HUES64 (cell line): Measurements from ENCODE around the gene SORCS3.

Experiments
- H3K27ac ChIP-seq: 2 replicates; pipeline ENCODE4 v1.7.0; 2013; ENCODE audit warnings: low read depth, low read length, inconsistent platforms
- H3K27me3 ChIP-seq: 2 replicates; pipeline ENCODE4 v1.6.1; 2013; ENCODE audit warnings: mild to moderate bottlenecking, low read length; ENCODE audit not compliant: insufficient read depth
- H3K36me3 ChIP-seq: 2 replicates; pipeline ENCODE4 v1.6.1; 2013; ENCODE audit warnings: mild to moderate bottlenecking, low read length; ENCODE audit not compliant: insufficient read depth
- H3K4me1 ChIP-seq: 2 replicates; pipeline ENCODE4 v1.6.1; 2013; ENCODE audit warnings: mild to moderate bottlenecking, low read length, moderate library complexity; ENCODE audit not compliant: insufficient read depth
- H3K4me3 ChIP-seq: 2 replicates; pipeline ENCODE4 v1.5.1; 2013; ENCODE audit warnings: mild to moderate bottlenecking, low read length, moderate library complexity
- H3K9ac ChIP-seq: 2 replicates; pipeline ENCODE4 v1.6.1; 2013; ENCODE audit warnings: mild to moderate bottlenecking, low read depth, low read length
- H3K9me3 ChIP-seq: 2 replicates; pipeline ENCODE4 v1.6.1; 2013; ENCODE audit warnings: low read depth, low read length; ENCODE audit not compliant: insufficient read depth
- WGBS: fragments of 150-250, 120-280 bp; methylation state at CpG from one replicate; pipeline ENCODE4 v1.1.7; 2013; ENCODE audit warnings: missing lambda C conversion rate; 5-methylcytosine and 5-hydroxymethylcytosine counted together

Gene SORCS3

DNA sequence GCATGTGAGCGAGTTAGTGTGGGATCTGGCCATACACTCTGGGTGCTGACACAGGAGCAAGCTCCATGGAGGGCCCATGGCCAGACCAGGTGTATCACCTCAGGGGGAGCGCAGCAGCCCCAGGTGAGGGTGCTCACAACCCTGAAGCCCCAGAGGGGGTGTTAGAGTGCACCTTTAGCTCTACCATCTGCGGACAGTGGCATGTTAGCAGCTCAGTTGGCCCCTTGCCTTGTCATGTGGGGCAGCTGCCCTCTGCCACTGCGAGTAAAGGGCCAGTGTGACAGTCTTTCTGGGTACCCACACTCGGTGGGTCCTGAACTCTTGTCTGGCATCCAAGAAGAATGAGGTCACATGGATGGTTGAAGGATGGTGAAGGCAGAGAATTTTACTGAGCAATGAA, 600.2 kb downstream of the SORCS3 start:
- 0 out of 2 replicates have a peak, but pooled peaks cover 6% of the 10 kb centered on the region for H3K9me3 ChIP-seq
- H3K9ac ChIP-seq, result no peak overlapping the region
- 96% methylated on average over 5 of the region's 5 CpGs for WGBS

DNA sequence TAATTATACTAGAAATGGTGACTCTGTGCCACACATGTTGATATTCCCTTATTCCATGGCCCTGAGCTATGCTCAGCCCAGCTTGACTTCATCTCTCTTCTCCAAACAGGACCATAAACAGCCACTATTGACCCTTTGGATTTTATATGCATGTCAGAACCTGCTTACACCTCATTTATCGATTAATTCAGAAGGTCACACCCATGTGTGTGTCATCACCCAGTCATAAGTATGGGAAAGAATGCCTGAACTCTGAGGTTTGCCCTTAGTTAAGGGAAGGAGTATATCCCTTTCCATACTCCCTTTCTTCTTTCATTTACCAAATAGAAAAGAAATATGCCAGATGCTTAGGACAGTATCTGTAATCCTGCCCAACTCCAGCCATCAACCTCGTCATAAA, 602.3 kb downstream of the SORCS3 start:
- Histone ChIP-seq H3K4me1 (no peaks in the 10 kb centered on the region), H3K27me3 (no peaks in the 10 kb centered on the region), H3K36me3 (no peaks in the 10 kb centered on the region), H3K27ac (no peak overlapping the region), H3K9ac (no peak overlapping the region), H3K4me3 (no peak overlapping the region), H3K9me3 (0 out of 2 replicates have a peak, but pooled peaks cover 6% of the 10 kb centered on the region)
- 100% methylated on average over 2 of the region's 2 CpGs for WGBS

More for the DNA sequence above, 600.2 kb downstream of the SORCS3 start:
- H3K27ac ChIP-seq, result no peak overlapping the region
- H3K4me3 ChIP-seq, result no peak overlapping the region
- no peaks in the 10 kb centered on the region for H3K36me3 ChIP-seq
- H3K4me1 ChIP-seq, result no peaks in the 10 kb centered on the region
- H3K27me3 ChIP-seq, result no peaks in the 10 kb centered on the region

DNA sequence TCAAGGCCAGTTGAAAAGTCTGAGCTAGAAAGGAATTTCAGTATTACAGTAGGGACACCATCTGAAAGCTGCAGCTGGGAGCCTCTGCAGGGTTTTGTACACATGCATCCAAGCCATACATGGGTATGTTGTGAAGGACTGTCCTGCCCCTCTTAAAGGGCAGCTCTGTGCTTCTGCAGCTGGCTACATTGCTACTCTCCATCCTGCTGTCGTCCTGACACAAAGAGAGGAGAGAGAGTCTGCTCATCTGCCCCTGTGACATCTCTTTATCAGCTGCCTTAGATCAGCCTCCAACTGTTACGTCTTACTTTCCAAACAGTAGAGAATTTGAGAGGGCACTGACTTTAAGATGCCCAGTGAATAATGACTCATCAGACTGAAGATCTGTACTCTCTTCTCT, 602.7 kb downstream of the SORCS3 start:
- 68% methylated on average over 2 of the region's 2 CpGs for WGBS
- Histone ChIP-seq H3K4me1 (no peaks in the 10 kb centered on the region), H3K36me3 (no peaks in the 10 kb centered on the region), H3K9ac (no peak overlapping the region), H3K4me3 (no peak overlapping the region), H3K27me3 (no peaks in the 10 kb centered on the region), H3K9me3 (0 out of 2 replicates have a peak, but pooled peaks cover 6% of the 10 kb centered on the region), H3K27ac (no peak overlapping the region)

DNA sequence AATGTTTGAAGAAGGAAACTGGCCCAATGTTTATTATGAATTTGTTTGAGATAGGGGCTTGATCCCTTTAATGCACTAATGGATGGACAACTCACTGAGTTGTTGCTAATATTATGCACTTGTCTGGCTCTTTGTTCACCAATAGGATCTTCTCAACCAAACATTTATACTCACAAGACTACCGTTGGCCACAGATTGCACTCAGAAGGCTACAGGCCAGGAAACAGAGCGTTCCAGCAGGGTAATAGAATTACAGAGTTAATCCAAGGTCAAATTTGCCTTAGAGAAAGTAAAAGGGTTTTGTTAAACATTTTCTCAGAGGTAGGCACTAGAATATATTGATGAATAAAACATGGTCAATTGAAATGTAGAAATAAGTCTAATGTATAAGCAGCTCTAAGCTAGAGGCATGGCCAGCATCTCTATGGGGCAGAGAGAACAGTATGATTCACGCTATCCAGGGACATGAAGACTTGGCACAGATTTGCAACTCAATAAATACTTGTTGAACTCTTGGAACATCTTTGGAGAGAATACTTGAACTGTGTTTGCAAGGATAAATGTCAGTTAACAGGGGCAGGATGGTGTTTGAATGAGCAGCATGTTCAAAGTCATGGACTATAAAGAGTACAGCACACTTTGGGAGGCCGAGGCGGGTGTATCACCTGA, 606.9 kb downstream of the SORCS3 start:
- H3K9me3 ChIP-seq, result no peaks in the 10 kb centered on the region
- no peak overlapping the region for H3K4me3 ChIP-seq
- H3K4me1 ChIP-seq, result peaks cover 6% of the 10 kb centered on the region; the same call in 1 of the 2 replicates
- no peak overlapping the region for H3K27ac ChIP-seq
- no peak overlapping the region for H3K9ac ChIP-seq
- H3K27me3 ChIP-seq, result no peaks in the 10 kb centered on the region
- H3K36me3 ChIP-seq, result no peaks in the 10 kb centered on the region
- WGBS, result 95% methylated on average over 5 of the region's 5 CpGs

DNA sequence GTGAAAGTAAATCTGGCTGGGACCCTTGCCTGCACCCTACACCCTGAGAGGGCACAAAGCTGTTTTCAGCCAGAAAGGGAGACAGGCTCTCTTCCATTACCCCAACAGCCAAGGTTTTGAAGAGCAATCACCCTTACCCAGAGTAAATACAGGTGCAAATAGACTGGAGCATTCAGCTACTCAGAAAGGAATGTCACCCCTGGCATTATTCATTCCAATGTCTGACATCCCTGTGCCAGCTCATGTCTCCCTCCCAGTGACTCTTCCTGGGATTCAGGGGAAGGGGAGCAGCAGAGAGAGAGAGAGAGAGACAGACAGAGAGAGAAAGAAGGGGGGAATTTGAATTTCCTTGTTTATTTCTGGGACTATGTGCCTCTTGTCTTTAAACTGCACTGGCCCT, 611.8 kb downstream of the SORCS3 start:
- no peak overlapping the region for H3K4me3 ChIP-seq
- no peaks in the 10 kb centered on the region for H3K27me3 ChIP-seq
- no peaks in the 10 kb centered on the region for H3K9me3 ChIP-seq
- no peak overlapping the region for H3K27ac ChIP-seq
- no peak overlapping the region for H3K9ac ChIP-seq
- no peaks in the 10 kb centered on the region for H3K36me3 ChIP-seq
- H3K4me1 ChIP-seq, result peaks cover 7% of the 10 kb centered on the region; the same call in 1 of the 2 replicates

DNA sequence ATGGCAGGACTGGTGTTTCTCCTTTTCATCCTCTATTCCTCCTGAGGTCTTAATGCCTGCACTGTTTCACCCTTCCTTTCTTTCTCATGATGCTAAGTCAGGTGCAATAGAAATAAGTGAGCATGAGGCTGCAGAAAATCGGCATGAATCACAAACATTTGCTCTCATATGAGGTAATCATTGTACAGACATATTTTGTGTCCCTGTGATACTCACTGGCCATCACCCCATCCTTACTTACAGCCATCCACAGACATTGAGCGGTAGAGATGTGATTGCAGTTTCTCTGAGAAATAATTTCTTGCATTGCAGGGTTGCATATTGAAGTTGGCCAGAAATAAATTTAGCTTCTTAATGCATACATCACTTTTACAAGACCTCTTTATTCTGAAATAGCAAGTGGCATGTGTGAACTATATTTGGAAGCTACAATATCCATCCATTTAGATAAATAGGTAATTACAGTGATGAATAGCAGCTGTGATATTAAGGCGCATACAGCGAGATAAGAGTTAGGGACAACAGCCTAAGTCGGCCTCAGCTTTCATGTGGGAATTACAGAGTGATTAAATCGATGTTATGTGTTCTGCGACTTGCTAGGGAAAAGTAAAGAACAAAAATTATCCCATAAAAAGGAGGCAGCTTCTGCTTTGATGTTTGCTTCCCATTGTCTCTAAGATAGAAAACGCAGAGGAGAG, 612.6 kb downstream of the SORCS3 start:
- Histone ChIP-seq H3K36me3 (no peaks in the 10 kb centered on the region), H3K27ac (no peak overlapping the region), H3K27me3 (no peaks in the 10 kb centered on the region), H3K4me1 (peaks cover 7% of the 10 kb centered on the region; the same call in 1 of the 2 replicates), H3K9me3 (no peaks in the 10 kb centered on the region), H3K9ac (no peak overlapping the region), H3K4me3 (no peak overlapping the region)
- WGBS, result 99% methylated on average over 8 of the region's 8 CpGs

DNA sequence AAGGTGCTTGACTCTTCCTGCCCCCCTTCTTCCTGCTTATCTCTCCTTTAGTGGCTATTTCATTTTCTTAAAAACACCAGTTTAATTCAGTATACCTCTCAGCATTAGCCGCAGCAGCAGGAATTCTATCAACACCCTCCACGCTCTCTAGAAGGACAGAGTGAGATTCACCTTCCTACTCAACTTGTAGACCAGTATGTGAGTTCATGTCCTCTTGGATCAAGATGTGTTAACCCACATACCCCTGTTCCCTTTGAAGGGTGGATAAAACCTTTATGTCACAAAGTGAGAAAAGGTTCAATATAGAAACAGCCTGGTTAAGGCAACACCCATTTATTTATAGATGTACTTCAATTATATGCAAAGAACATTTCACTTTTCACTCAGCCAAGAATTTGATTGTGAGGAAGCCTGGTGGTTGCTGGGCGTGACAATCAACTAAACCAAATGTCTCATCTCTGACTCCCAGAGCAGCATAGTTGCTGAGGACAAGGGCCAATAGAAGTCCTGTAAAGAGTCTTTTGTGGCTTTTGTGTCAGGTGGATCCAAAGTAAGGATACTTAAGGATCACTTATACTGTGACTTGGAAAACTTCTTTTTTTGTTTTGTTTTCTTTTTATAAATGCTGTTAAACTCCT, 617.1 kb downstream of the SORCS3 start:
- Histone ChIP-seq H3K27me3 (no peaks in the 10 kb centered on the region), H3K9ac (no peak overlapping the region), H3K4me3 (no peak overlapping the region), H3K27ac (no peak overlapping the region), H3K36me3 (no peaks in the 10 kb centered on the region), H3K4me1 (no peaks in the 10 kb centered on the region), H3K9me3 (no peaks in the 10 kb centered on the region)
- WGBS, result 96% methylated on average over 3 of the region's 3 CpGs

DNA sequence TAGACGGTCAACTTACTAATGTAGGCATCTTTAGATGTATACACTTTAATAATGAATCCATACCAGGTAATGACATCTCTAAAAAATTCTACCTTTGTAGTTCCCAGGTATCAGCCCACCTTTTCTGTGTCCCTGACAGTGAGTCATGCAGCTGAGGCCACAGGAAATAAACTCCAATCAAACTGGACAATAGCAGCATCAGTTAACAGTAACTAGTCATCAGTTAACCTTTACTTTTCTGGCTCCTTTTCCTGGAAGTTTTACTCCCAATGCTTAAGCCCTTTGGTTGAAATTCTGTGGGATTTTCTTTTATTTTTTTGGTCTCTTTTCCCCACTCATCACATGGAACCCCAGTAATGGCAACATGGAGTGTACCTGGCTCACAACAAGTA, 617.6 kb downstream of the SORCS3 start:
- no peak overlapping the region for H3K9ac ChIP-seq
- no peaks in the 10 kb centered on the region for H3K36me3 ChIP-seq
- peaks cover 5% of the 10 kb centered on the region; the same call in 1 of the 2 replicates for H3K4me1 ChIP-seq
- H3K9me3 ChIP-seq, result no peaks in the 10 kb centered on the region
- 86% methylated on average over 1 of the region's 1 CpG for WGBS
- no peak overlapping the region for H3K27ac ChIP-seq
- H3K27me3 ChIP-seq, result no peaks in the 10 kb centered on the region
- H3K4me3 ChIP-seq, result no peak overlapping the region

DNA sequence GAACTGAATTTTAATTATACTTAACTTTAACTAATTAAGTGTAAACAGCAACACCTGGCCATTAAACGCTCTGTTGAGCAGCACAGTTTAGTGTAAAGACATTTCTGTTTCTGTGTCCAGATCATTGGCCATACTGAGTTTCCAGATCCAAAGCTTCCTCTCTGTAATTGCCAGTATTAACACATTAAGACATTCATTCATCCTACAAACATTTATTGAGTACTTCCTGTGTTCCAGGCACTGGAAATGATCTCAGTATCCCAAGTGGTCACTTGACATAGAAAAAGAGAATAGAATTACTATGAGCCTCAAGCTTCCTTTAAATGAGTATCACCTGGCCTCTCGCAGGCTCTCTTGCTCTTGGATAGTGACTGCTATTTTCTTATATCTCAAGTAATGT, 618.1 kb downstream of the SORCS3 start:
- no peak overlapping the region for H3K27ac ChIP-seq

DNA sequence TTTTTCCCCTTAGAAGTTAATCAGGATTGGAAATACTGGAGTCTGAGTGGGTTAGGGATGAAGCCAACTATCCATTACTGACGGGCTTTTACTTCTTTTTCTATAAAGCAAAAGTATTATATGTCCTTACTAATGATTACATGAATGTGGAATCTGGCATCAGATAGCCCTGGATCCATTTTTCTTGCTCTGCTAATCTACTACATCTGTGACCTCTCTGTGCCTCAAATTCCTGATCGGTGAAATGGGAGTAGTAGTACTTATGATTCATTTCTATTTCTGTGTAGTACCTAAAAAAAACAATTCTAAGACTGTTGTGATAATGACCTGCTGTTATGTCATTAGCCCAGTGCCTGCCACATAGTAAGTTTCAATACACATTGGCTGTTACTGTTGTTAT, 621.6 kb downstream of the SORCS3 start:
- H3K27me3 ChIP-seq, result no peaks in the 10 kb centered on the region
- H3K9ac ChIP-seq, result no peak overlapping the region
- no peaks in the 10 kb centered on the region for H3K36me3 ChIP-seq
- no peaks in the 10 kb centered on the region for H3K9me3 ChIP-seq
- no peak overlapping the region for H3K4me3 ChIP-seq
- H3K27ac ChIP-seq, result no peak overlapping the region
- WGBS, result no CpG with 5 or more reads among the region's 2 CpGs
- peaks cover 6% of the 10 kb centered on the region; the same call in 1 of the 2 replicates for H3K4me1 ChIP-seq

More for the DNA sequence above, 618.1 kb downstream of the SORCS3 start:
- no peaks in the 10 kb centered on the region for H3K36me3 ChIP-seq
- no peaks in the 10 kb centered on the region for H3K9me3 ChIP-seq
- no peak overlapping the region for H3K9ac ChIP-seq
- no peaks in the 10 kb centered on the region for H3K27me3 ChIP-seq
- no peak overlapping the region for H3K4me3 ChIP-seq
- H3K4me1 ChIP-seq, result peaks cover 6% of the 10 kb centered on the region; the same call in 1 of the 2 replicates
- 95% methylated on average over 1 of the region's 2 CpGs for WGBS

DNA sequence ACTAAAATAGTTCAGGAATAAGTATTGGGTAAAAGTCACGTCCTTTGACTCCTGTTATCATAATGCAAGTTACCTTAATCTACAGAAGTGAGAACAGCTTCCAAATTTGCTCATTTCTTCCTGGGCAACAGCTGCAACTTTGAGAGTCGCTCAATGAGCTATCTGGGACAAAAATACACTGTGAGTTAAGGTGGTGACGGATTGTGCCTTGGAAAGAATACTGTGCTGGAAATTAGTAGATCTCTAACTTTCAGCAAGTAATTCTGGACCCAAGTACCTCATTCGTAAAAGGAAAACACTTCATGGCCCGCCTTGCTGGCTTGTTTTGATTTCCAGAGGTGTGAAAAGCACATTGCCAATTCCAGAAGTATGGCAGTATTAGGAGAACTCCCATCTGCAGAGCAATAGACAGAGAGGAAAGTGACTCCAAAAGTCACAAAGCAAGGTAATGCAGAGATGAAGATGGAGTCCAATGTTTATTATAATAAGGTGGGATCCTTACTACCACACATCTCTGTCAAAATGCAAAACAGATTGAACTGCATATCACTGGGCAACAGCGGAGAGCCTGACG, 626.0 kb downstream of the SORCS3 start:
- no peaks in the 10 kb centered on the region for H3K36me3 ChIP-seq
- no peak overlapping the region for H3K4me3 ChIP-seq
- 95% methylated on average over 7 of the region's 7 CpGs for WGBS
- H3K27ac ChIP-seq, result no peak overlapping the region
- H3K9ac ChIP-seq, result no peak overlapping the region
- H3K9me3 ChIP-seq, result no peaks in the 10 kb centered on the region
- H3K4me1 ChIP-seq, result peaks cover 6% of the 10 kb centered on the region; the same call in 1 of the 2 replicates
- no peaks in the 10 kb centered on the region for H3K27me3 ChIP-seq
